Stomach (tissue), 9 donors: ENCODE data around the gene EDEM2. TPM values are rescaled to one million over a fixed set of nuclear protein-coding genes. Genes with fewer than 3 reads are reported as not detected.

Experiments used
- DNase-seq, 2 donors: peaks; one replicate each; pipeline versions ENCODE4 v3.0.0 to v3.0.0-alpha.2; 2013 to 2019
- H3K27ac ChIP-seq, 5 donors: fragments of 200-600 bp in 4 of 5; sonication (generic) in 4 of 5; one replicate each; pipeline ENCODE4 v1.5.1; 2013 to 2019; ENCODE audit warnings: mild to moderate bottlenecking in 1 of 5, moderate library complexity in 1 of 5
- H3K27me3 ChIP-seq, 3 donors: fragments of 200-600 bp; sonication (generic); one replicate each; pipeline ENCODE4 v1.5.1; 2017 to 2019; ENCODE audit warnings: mixed run types in 1 of 3
- H3K36me3 ChIP-seq, 4 donors: fragments of 200-600 bp; sonication (generic); 1 replicate in 3 of 4; 2 replicates in 1 of 4; pipeline ENCODE4 v1.5.1; 2016 to 2019
- H3K4me1 ChIP-seq, 4 donors: fragments of 200-600 bp; sonication (generic); one replicate each; pipeline ENCODE4 v1.5.1; 2016 to 2019
- H3K4me3 ChIP-seq, 4 donors: fragments of 200-600 bp; sonication (generic) in 3 of 4; one replicate each; pipeline ENCODE4 v1.5.1; 2016 to 2019; ENCODE audit warnings: mild to moderate bottlenecking in 1 of 4
- H3K9me3 ChIP-seq, 4 donors: fragments of 200-600 bp; sonication (generic); one replicate each; pipeline ENCODE4 v1.5.1; 2016 to 2019
- EP300 ChIP-seq: sonication (generic); formaldehyde crosslinking; IDR thresholded peaks from one replicate; pipeline ENCODE4 v1.6.1; 2017; ENCODE audit warnings: antibody characterized with exemption
- POLR2A ChIP-seq, 4 donors: fragments of 450-650 bp; IDR thresholded peaks; one replicate each; pipeline ENCODE4 v1.6.1; 2016; ENCODE audit warnings: antibody characterized with exemption in 4 of 4, control low read depth in 2 of 4, mild to moderate bottlenecking in 1 of 4, moderate library complexity in 1 of 4
- POLR2AphosphoS5 ChIP-seq, 3 donors: sonication (generic); formaldehyde crosslinking; IDR thresholded peaks; one replicate each; pipeline ENCODE4 v1.6.1; 2016; ENCODE audit warnings: antibody characterized with exemption in 3 of 3
- WGBS, 5 donors: extraction: QIAGEN DNeasy Blood & Tissue Kit in 3 of 5; methylation state at CpG; one replicate each; pipeline versions ENCODE4 v1.1.5 to v1.1.7; 2013 to 2018; 5-methylcytosine and 5-hydroxymethylcytosine counted together
- intact Hi-C: fragments of 100-400 bp; cut with DNase I; formaldehyde crosslinking; loops from one replicate; pipeline ENCODE4 v1.15.1; 2023; ENCODE audit warnings: low total_unique reads
- polyA plus RNA-seq, 3 donors: library from polyadenylated mRNA; stranded (reverse); fragments of 200-250 nt; gene quantifications; one replicate each; pipeline ENCODE4 v1.2.3, GENCODE V29; 2013
- total RNA-seq, 5 donors: library from RNA; depleted of rRNA; stranded (reverse); fragments of >200 nt; gene quantifications; one replicate each; pipeline versions ENCODE4 v1.1.0 to v1.2.3, GENCODE V29; 2014 to 2016
- TF ChIP-seq, protein P1 (sequence below), 7 experiments: fragments of 450-650 bp in 4 of 7; fragments of 200-600 bp in 3 of 7; sonication (generic) in 3 of 7; IDR thresholded peaks; one replicate each; pipeline ENCODE4 v1.5.1; 2016 to 2019; ENCODE audit warnings: antibody characterized with exemption in 7 of 7, control low read depth in 2 of 7, mild to moderate bottlenecking in 1 of 7
- donor health status: healthy with polysubstance abuse.
- donor health status: Bipolar disorder and iron deficiency.
- donor health status: healthy.

EDEM2 gene
- total and polyA plus RNA-seq, 8 donors, result 7.9 to 55.8 (median 11.4) TPM

DNA sequence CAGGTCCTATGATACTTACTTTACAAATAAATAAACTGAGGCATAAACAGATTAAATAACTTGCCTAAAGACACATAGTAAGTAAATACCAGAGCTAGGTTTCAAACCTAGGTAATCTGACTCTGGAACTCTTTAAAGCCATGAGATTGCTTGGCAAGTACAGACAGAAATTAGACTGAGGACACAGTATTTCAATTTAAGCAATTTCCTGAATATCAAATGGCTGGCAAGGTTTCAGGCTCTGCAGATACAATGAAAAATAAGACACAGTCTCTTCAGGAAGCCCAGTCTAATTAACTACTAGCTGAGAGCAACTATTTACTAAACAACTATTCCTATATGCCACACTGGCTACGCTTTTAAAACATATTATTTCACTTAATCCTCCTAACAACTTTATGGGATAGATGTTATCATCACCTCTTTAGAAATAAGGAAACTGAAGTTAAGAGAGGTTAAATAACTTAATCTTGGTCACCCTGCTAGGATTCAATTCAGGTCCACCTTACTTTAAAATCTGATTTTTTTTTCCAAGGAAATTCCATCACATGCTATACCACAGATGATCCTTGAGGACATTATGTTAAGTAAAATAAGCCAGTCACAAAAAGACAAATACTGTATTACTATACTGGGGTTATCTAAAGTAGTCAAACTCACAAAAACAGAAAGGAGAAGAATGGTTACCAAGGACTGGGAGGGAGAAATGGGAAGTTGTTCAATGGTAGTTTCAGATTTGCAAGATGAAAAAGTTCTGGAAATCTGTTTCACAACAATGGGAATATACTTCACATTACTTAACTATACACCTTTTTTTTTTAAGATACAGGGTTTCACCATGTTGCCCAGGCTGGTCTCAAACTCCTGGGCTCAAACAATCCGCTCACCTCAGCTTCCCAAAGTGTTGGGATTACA lies 58.6 kb downstream of the EDEM2 start:
- WGBS, 5 donors, result 88 to 94% (median 92%) methylated on average over 2 of the region's 2 CpGs
- Histone ChIP-seq H3K36me3 (peaks cover 0 to 16% (median 12%) of the 10 kb centered on the region in 4 donors), H3K27me3 (no peaks in the 10 kb centered on the region), H3K4me3 (no peak overlapping the region), H3K27ac (peak overlapping the region in 1 of 5 donors; percentile 14), H3K9me3 (no peaks in the 10 kb centered on the region), H3K4me1 (peaks cover 38 to 86% (median 68%) of the 10 kb centered on the region in 4 donors)
- TF ChIP-seq, protein P1, sequence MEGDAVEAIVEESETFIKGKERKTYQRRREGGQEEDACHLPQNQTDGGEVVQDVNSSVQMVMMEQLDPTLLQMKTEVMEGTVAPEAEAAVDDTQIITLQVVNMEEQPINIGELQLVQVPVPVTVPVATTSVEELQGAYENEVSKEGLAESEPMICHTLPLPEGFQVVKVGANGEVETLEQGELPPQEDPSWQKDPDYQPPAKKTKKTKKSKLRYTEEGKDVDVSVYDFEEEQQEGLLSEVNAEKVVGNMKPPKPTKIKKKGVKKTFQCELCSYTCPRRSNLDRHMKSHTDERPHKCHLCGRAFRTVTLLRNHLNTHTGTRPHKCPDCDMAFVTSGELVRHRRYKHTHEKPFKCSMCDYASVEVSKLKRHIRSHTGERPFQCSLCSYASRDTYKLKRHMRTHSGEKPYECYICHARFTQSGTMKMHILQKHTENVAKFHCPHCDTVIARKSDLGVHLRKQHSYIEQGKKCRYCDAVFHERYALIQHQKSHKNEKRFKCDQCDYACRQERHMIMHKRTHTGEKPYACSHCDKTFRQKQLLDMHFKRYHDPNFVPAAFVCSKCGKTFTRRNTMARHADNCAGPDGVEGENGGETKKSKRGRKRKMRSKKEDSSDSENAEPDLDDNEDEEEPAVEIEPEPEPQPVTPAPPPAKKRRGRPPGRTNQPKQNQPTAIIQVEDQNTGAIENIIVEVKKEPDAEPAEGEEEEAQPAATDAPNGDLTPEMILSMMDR (IDR thresholded peaks at IDR 0.05), result no peak
- no peak for DNase-seq
- intact Hi-C loops, result no loop called here

GRCh38 chr20:35087791-35088190 lies 59.3 kb downstream of the EDEM2 start:
- Histone ChIP-seq H3K4me1 (peaks cover 38 to 84% (median 64%) of the 10 kb centered on the region in 4 donors), H3K27ac (peak overlapping the region in 2 of 5 donors; percentile 14 to 32), H3K36me3 (peaks cover 0 to 16% (median 12%) of the 10 kb centered on the region in 4 donors), H3K9me3 (no peaks in the 10 kb centered on the region), H3K4me3 (no peak overlapping the region), H3K27me3 (no peaks in the 10 kb centered on the region)
- WGBS, 5 donors, result 63 to 73% (median 68%) methylated on average over 5 of the region's 5 CpGs
- intact Hi-C loops, result no loop called here
- DNase-seq, result no peak
- no peak for TF ChIP-seq EP300
- TF ChIP-seq, protein P1 (IDR thresholded peaks at IDR 0.05), result no peak
- TF ChIP-seq POLR2A (IDR thresholded peaks at IDR 0.05), result no peak
- no peak for TF ChIP-seq POLR2AphosphoS5 (IDR thresholded peaks at IDR 0.05)

DNA sequence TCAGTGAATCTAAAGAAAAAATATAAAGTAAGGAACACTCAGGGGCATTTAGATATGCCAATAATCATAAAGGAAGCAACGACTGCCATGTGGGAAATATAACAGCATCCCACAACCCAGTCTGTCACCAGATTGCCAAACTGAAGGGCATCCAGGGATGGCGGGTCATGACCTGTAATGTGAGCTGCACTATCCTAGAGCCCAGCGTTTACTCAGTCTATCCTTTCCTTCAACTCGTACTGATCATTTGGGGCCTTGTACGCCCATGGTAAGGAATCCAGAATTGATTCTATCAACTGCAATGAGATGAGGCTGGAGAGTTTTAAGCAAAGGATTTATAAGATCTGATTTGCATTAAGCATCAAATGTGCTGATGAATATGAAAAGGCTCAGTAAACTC lies 59.8 kb downstream of the EDEM2 start:
- TF ChIP-seq, protein P1 (IDR thresholded peaks at IDR 0.05), result no peak
- no peak for TF ChIP-seq POLR2AphosphoS5 (IDR thresholded peaks at IDR 0.05)
- TF ChIP-seq POLR2A (IDR thresholded peaks at IDR 0.05), result no peak
- no peak for TF ChIP-seq EP300
- intact Hi-C loops, result no loop called here
- 76 to 83% (median 78%) methylated on average over 5 of the region's 5 CpGs for WGBS, 5 donors
- H3K27ac ChIP-seq, result peak overlapping the region in 1 of 5 donors; percentile 14
- no peaks in the 10 kb centered on the region for H3K9me3 ChIP-seq
- peaks cover 0 to 16% (median 12%) of the 10 kb centered on the region in 4 donors for H3K36me3 ChIP-seq
- peaks cover 38 to 88% (median 64%) of the 10 kb centered on the region in 4 donors for H3K4me1 ChIP-seq
- no peaks in the 10 kb centered on the region for H3K27me3 ChIP-seq
- H3K4me3 ChIP-seq, result no peak overlapping the region
- DNase-seq, result no peak

- H3K27me3 ChIP-seq, result no peaks in the 10 kb centered on the region
- WGBS, 5 donors, result 82 to 90% (median 85%) methylated on average over 11 of the region's 11 CpGs
- peaks cover 0 to 16% (median 12%) of the 10 kb centered on the region in 4 donors for H3K36me3 ChIP-seq
- intact Hi-C loops, result no loop called here
- TF ChIP-seq POLR2A (IDR thresholded peaks at IDR 0.05) (no peak), EP300 (no peak), POLR2AphosphoS5 (IDR thresholded peaks at IDR 0.05) (no peak)
- TF ChIP-seq, protein P1 (IDR thresholded peaks at IDR 0.05), result no peak
- H3K9me3 ChIP-seq, result no peaks in the 10 kb centered on the region
- H3K27ac ChIP-seq, result peak overlapping the region in 4 of 5 donors; percentile 23 to 49 (median 34)
- DNase-seq, result no peak
- no peak overlapping the region for H3K4me3 ChIP-seq
- peaks cover 31 to 92% (median 57%) of the 10 kb centered on the region in 4 donors for H3K4me1 ChIP-seq
Observed at GRCh38 chr20:35085477-35086225, 61.5 kb downstream of the EDEM2 start.
